ENCODE data around the gene POLE.
A peak's percentile ranks its signal among the peaks of the same experiment; 100 is the strongest.

The POLE gene

GRCh38 chr12:132625731-132626430 lies 61.3 kb downstream of the POLE start:
- no peak for DNase-seq

GRCh38 chr12:132624910-132625630 lies 62.1 kb downstream of the POLE start:
- no peak for DNase-seq

- no peak for DNase-seq
Measured at GRCh38 chr12:132624186-132624855, 62.8 kb downstream of the POLE start.

GRCh38 chr12:132623072-132623869 lies 63.9 kb downstream of the POLE start:
- DNase-seq, result no peak

- no peak for DNase-seq
Measured at GRCh38 chr12:132622437-132623071, 64.6 kb downstream of the POLE start.

- DNase-seq, result no peak
Measured at GRCh38 chr12:132621657-132622435, 65.3 kb downstream of the POLE start.

- DNase-seq, result no peak
Measured at GRCh38 chr12:132620899-132621656, 66.1 kb downstream of the POLE start.

GRCh38 chr12:132620113-132620898 lies 66.8 kb downstream of the POLE start:
- no peak for DNase-seq

- no peak for DNase-seq
Measured at GRCh38 chr12:132619386-132620112, 67.6 kb downstream of the POLE start.

GRCh38 chr12:132619071-132619385 lies 68.1 kb downstream of the POLE start:
- DNase-seq, result no peak

- DNase-seq, result no peak
Measured at GRCh38 chr12:132618683-132619043, 68.5 kb downstream of the POLE start, which contains the start of gene P2RX2. P2RX2 (plus strand) TSS chr12:132618776; CDS start chr12:132618817, 41 bp downstream.

- no peak for DNase-seq
Measured at GRCh38 chr12:132617822-132618682, 69.1 kb downstream of the POLE start.

GRCh38 chr12:132617135-132617701 lies 69.9 kb downstream of the POLE start:
- no peak for DNase-seq

GRCh38 chr12:132615579-132616038 lies 71.5 kb downstream of the POLE start:
- DNase-seq, result no peak

GRCh38 chr12:132614861-132615578 lies 72.1 kb downstream of the POLE start:
- peak; percentile 78 for DNase-seq

- no peak for DNase-seq
Measured at GRCh38 chr12:132614029-132614428, 73.1 kb downstream of the POLE start.

GRCh38 chr12:132611620-132612019 lies 75.5 kb downstream of the POLE start:
- no peak for DNase-seq
